Esophagus muscularis mucosa (tissue), 2 donors: ENCODE measurements around the gene LRR1.

ENCODE experiments used
- POLR2A ChIP-seq: fragments of 450-650 bp; IDR thresholded peaks from one replicate; pipeline ENCODE4 v1.6.1; 2017; ENCODE audit warnings: antibody characterized with exemption, moderate library complexity, mild to moderate bottlenecking, low read depth
- POLR2AphosphoS5 ChIP-seq, 2 donors: sonication (generic); formaldehyde crosslinking; IDR thresholded peaks; one replicate each; pipeline ENCODE4 v1.6.1; 2017; ENCODE audit warnings: antibody characterized with exemption in 2 of 2

DNA sequence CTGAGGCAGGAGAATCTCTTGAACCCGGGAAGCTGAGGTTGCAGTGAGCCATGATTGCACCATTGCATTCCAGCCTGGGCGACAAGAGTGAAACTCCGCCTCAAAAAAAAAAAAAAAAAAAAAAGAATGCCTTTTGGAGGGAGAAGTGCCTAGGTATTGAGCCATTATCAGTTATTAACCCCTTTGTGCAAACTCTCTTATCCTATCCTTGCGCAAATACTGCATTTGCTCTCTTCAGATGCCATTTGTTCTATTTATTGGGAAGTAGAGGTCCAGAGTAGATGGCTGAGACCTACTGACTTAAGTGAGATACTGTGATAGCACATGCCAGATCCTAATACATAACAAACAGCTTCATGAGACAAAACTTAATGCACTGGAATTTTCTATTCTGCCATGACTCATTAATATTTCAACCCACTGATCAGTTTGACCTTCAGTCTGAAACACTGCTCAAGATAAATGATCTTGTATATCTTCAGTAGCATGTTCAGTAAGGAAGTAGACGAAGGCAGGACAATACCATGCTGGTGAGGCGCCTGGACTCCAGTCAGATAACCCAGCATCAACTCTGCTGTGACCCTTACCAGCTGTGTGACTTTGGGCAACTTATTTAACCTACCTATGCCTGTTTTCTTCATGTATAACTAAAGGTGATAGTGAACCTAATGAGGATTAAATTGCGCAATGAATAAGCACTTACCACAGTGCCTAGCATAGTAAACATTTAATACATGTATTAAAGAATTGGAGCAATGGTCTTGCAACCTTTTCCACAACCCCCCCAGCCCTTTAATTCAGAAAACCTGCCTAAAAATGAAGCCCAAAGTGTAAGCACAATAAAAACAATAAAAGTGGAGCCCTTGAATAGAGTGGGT is 42.0 kb downstream of the LRR1 start:
- TF ChIP-seq POLR2AphosphoS5 (IDR thresholded peaks at IDR 0.05) (no peak), POLR2A (no peak)
